Measurements from ENCODE around the gene PKN3. TPM values are rescaled to one million over a fixed set of nuclear protein-coding genes. Genes with fewer than 3 reads are reported as not detected.

Gene PKN3
- total RNA-seq, 1 donor from 2014 or later = 8.5 TPM

DNA sequence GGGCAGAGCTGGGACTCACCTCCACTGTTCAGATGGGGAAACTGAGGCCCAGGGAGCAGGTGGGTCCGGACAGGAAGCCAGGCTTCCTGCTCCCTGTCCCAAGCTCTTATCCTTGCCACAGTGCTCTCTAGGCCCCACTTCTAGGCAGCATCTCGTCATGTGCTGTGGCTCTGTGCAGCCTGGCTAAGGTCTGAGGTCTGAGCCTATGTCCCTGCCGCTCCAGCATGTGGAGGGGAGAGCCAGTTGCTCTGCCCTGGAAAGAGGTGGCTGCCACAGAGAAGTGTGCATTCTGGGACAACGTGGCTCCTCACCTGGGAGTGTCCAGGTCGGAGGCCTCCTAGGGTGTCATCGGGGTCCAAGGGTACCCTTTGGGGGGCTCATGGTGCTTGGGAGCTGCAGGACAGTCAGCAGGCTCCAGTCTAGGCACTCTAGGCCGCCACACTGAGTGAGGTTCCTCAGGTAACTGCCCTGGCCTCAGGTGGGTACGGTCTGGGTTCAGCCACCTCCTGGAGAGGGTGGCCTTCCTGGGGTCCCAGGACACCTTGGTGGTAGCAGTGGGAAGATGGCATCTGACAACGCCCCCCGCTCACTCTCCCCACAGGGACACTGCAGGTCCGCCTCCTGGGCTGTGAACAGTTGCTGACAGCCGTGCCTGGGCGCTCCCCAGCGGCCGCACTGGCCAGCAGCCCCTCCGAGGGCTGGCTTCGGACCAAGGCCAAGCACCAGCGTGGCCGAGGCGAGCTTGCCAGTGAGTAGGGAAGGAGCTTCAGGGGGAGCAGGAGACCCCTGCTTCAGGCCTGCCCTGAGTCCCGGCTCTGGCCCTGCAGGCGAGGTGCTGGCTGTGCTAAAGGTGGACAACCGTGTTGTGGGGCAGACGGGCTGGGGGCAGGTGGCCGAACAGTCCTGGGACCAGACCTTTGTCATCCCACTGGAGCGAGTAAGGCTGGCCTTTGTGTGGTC lies 10.4 kb downstream of the PKN3 start:
- DNase-seq (ENCODE audit: missing footprints) = peak; percentile 55
- no peak for ATAC-seq
- intact Hi-C loops (cut with DNase I) = no loop called here

DNA sequence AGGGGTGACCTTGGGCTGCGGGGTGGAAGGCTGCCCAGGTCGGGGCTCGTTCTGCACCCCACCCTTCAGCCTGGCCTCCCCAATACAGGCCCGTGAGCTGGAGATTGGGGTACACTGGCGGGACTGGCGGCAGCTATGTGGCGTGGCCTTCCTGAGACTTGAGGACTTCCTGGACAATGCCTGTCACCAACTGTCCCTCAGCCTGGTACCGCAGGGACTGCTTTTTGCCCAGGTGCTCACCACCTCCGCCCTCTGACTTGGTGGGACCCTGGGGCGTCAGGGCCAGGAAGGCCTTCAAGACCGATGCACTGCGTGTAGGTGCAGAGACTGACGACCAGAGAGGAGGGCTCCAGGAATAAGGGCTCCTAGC lies 11.1 kb downstream of the PKN3 start:
- DNase-seq (ENCODE audit: missing footprints) (peak; percentile 47), ATAC-seq (no peak)
- intact Hi-C loops (cut with DNase I) = no loop called here

DNA sequence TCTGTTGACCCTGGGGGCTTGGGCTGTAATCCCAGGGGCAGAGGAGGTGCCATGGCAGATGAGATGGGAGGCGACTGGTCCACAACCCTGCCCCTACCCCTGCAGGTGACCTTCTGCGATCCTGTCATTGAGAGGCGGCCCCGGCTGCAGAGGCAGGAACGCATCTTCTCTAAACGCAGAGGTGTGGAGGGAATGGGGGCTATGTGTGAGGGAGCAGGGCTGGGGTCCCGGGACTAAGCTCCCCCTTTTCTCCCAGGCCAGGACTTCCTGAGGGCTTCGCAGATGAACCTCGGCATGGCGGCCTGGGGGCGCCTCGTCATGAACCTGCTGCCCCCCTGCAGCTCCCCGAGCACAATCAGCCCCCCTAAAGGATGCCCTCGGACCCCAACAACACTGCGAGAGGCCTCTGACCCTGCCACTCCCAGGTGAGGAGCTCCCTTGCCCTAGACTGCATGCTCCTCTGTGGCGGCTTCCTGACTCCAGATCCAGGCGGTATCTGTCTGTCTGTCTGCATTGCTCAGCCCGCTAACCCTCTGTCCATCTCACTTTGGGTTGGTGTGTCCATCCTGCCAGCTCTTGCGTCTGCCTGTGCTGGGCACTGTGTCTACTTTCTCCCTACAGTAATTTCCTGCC lies 11.8 kb downstream of the PKN3 start:
- ATAC-seq (no peak), DNase-seq (ENCODE audit: missing footprints) (peak; percentile 34)
- intact Hi-C loops (cut with DNase I) = no loop called here

DNA sequence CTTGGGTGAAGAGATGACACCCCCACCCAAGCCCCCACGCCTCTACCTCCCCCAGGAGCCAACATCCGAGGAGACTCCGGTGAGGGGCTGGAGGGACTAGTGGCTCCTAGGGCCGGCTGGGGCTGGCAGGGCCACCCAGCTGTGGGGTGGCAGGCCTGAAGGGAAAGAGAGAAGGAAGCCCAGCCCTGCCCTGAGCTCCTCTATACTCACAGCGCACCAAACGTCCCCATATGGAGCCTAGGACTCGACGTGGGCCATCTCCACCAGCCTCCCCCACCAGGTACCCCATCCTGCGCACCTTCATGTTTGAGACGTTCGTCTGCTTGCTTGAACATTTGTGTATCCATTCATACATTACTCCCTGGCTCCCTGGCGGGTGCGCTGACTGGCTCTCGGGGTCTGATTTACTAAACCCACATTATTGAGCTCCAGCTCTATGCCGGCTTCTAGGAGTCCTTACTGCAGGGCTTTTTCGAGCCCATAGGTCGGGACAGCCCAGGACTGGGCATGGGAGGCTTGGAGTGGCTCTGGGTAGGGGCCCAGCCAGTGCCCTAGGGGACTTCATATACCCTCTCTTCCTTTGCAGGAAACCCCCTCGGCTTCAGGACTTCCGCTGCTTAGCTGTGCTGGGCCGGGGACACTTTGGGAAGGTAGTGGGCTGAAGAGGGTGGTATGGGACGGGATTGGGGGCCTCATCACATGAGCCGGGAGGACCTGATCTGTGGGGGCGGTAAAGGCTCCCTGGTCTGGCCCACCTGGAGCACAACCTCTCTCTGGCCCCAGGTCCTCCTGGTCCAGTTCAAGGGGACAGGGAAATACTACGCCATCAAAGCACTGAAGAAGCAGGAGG lies 12.5 kb downstream of the PKN3 start:
- ATAC-seq (no peak), DNase-seq (ENCODE audit: missing footprints) (peak; percentile 47)
- intact Hi-C loops (cut with DNase I) = no loop called here

DNA sequence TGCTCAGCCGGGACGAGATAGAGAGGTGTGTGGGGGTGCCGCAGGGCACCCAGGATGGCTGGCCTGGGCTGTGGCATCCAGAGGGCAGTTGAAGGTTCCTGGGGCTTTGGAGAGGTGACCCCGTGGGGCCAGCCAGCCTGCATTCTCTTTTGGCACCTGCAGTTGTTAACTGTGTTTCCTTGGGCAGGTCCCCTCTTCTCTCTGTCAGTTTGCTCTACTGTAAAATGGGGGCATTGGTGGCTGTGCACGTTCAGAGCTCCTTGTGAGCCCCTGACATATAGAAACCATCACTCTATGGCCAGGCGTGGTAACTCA lies 13.1 kb downstream of the PKN3 start:
- intact Hi-C loops (cut with DNase I) = no loop called here
- DNase-seq (ENCODE audit: missing footprints) = peak; percentile 9
- no peak for ATAC-seq

DNA sequence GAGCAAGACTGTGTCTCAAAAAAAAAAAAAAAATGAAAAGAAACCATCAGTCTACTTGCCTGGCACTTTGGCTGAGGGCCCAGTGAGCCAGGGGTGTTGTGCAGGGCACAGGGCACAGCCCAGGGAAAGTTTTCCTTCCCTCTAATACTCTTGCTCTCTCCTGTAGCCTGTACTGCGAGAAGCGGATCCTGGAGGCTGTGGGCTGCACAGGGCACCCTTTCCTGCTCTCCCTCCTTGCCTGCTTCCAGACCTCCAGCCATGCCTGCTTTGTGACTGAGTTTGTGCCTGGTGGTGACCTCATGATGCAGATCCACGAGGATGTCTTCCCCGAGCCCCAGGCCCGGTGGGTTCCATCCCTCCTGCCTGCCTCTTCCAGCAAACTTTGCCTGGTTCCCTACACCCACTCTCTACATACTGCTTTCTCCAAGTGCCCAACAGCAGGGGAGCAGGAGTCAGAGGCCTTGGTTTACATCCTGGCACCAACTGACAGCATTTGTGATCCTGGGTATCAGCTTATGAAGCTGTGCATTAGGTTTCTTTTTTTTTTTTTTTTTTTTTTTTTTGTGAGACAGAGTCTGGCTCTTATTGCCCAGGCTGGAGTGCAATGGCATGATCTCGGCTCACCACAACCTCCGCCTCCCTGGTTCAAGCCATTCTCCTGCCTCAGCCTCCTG lies 14.4 kb downstream of the PKN3 start:
- intact Hi-C loops (cut with DNase I) = no loop called here
- ATAC-seq = no peak
- peak; percentile 72 for DNase-seq (ENCODE audit: missing footprints)

DNA sequence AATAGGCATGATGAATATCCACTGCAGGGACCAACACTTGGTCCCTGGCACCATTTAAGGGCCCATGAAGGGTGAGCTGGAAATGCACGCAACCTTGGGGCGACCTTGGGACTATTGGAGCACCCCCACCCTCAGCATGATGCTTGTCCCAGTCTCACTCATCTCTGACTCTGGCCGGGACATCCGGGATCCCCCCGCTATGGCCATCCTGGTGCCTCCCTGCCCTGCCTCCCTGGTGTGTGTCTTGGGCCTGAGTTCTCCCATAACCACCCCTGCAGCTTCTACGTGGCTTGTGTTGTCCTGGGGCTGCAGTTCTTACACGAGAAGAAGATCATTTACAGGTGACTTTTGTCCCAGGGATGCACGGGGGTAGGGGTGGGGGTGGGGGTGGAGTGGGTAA lies 15.7 kb downstream of the PKN3 start:
- intact Hi-C loops (cut with DNase I) = no loop called here

DNA sequence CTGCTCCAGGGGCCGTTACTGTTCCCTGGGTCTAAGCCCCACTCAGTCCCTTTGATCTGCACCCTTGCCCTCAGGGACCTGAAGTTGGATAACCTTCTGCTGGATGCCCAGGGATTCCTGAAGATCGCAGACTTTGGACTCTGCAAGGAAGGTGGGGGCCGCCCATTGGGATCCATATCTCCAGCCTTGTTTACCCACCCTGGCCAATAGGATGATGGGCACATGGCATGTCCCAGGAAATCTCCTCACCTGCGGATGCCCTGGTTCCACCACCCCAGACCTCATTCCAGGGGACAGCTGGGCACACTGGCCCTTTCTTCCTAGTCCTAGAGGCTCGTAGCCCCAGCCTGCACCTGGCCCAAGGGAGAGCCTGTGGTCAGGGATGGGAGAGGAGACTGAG lies 16.2 kb downstream of the PKN3 start:
- DNase-seq (ENCODE audit: missing footprints) = peak; percentile 11
- intact Hi-C loops (cut with DNase I) = no loop called here
- no peak for ATAC-seq

More for the DNA sequence above, 15.7 kb downstream of the PKN3 start:
- ATAC-seq = no peak
- peak; percentile 37 for DNase-seq (ENCODE audit: missing footprints)

DNA sequence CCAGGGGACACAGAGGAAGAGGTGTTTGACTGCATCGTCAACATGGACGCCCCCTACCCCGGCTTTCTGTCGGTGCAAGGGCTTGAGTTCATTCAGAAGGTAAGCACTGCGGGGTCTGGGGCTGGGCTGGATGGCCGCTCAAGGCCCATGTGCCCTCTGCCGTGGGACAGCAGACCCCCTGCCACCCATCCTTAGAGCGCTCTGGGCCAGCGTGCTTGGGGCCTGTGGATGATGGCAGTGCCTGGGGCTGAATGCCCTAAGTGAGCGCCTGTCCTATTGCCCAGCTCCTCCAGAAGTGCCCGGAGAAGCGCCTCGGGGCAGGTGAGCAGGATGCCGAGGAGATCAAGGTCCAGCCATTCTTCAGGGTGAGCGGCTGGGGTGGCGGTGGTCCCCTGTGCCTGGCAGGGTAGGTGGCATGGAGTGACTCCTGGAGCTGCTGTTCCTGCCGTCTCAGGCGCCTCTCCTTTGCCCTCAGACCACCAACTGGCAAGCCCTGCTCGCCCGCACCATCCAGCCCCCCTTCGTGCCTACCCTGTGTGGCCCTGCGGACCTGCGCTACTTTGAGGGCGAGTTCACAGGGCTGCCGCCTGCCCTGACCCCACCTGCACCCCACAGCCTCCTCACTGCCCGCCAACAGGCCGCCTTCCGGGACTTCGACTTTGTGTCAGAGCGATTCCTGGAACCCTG lies 17.8 kb downstream of the PKN3 start:
- ATAC-seq (no peak), DNase-seq (ENCODE audit: missing footprints) (peak; percentile 60)
- intact Hi-C loops (cut with DNase I) = no loop called here

DNA sequence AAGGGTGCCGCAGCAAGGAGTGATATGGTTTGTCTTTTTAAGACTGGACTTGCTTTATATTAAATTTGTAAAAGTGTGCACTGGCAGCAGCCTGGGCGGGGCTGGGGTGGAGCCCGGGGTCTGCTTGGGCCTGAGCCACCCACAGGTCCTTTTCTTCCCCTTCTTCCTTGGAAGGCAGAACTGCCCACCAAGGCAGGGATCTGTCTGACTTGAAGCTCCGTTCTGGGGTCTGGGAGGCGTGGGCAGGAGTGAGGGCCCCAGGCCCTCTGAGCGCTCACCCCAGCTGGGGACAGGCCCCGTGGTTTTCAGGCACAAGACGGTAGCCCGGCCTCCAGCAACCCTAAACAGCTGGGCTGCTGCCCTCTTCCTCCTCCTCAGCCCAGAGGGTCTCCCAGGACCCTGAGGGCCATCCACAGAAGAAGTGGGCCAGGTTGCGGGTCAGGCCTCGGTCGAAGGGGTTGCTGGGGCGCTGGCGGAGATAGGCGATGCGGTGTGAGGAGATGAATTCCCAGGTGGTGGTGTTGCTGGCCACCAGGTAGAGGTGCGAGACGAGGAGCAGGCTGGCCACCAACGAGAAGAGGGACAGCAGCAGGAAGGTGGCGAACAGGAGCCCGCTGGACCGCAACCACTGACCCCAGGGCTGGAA lies 18.7 kb downstream of the PKN3 start:
- DNase-seq (ENCODE audit: missing footprints) = peak; percentile 41
- intact Hi-C loops (cut with DNase I) = no loop called here
- no peak for ATAC-seq

DNA sequence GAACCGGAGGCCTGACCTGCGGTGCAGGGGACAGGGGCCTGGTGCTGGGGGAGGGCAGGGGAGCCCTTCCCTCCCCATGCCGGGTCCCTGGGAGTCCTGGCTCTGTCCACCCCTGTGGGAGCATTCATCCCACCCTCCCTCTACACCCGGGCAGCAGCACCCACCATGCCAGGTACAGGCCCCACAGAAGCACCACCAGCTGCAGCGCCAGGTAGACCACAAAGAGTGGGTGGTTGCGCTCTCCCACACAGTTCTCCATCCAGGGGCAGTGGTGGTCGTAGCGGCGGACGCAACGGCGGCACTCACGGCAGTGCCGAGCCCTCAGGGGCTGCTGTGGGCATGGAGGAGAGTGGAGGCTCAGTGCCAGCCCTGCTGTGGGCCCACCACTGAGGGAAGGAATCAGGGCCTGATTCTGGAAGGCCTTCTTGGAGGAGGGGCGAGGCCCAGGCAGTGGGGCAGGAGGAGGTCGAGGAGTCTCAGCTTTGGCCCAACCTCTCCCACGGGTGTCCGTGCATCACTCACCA lies 19.2 kb downstream of the PKN3 start:
- ATAC-seq (no peak), DNase-seq (ENCODE audit: missing footprints) (peak; percentile 45)
- intact Hi-C loops (cut with DNase I) = no loop called here

DNA sequence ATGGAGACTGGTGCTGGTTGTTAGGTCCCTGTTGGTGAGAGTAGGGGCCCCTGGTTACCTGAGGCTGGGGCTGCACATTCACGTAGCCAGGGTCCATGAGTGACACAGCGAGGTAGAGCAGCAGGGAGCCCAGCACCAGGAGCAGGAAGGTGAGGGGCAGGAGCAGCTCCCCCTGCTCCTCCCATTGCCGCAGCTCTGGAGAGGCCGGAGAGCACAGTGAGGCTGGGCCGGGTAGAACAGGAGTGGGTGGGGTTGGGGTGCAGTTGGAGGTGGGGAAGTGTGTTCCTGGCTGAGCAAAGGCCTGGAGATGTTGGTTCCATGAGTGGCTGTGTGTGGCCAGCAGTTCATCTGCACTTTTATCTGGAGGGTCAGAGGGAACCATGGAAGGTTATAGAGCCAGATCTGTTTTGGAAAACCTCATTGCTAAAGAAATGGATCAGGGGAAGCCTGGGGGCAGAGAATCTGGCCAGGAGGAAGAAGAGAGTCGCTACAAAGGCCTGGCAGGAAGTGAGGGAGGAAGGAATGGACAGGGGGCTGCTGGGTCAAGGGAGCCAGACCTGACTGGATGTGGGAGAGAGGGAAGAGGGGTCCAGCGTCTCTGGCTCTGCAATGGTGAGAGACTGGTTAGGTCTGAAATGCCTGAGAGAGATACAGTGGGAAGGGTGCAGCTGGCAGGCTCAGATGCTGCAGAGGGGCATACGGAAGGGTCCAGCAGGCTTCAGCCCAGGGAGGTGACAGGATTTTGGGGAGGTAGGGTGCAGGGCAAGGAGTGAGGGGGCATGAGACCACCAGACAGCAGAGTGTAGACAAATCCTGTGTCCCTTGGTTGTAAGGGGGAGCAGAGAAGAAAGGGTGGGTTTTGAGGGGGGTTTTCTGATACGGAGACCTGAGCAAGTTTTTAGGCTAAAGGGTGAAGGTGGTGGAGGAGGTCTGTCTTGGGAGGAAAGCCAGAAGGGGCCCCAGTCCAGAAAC lies 20.4 kb downstream of the PKN3 start:
- DNase-seq (ENCODE audit: missing footprints) = peak; percentile 31
- intact Hi-C loops (cut with DNase I) = no loop called here

DNA sequence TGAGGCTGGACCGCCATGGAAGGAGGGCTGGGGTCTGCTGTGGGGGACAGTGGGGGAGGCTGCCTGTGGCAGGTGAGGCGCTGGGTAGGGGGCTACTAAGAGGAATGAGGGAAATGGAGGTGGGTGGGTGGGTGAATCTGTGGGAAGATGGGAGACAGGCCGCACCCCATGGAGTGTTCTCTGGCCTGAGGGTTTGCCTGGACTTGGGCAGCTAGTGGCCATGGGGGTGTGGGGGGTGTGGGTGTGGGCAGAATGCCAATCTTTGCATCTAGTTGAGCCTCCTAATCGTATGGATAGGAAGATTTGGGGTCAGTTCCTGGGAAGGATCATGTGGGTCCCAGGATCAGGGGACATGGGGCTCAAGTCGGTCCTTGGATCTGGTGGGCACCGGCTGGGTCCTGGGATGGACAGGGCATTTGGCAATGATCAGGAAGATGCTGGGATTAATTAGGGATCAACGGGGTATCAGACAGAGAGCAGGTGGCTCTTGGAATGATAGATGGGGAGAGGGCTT lies 21.1 kb downstream of the PKN3 start:
- intact Hi-C loops (cut with DNase I) = no loop called here
- ATAC-seq = no peak
- peak; percentile 54 for DNase-seq (ENCODE audit: missing footprints)

More for the DNA sequence above, 20.4 kb downstream of the PKN3 start:
- ATAC-seq = no peak

DNA sequence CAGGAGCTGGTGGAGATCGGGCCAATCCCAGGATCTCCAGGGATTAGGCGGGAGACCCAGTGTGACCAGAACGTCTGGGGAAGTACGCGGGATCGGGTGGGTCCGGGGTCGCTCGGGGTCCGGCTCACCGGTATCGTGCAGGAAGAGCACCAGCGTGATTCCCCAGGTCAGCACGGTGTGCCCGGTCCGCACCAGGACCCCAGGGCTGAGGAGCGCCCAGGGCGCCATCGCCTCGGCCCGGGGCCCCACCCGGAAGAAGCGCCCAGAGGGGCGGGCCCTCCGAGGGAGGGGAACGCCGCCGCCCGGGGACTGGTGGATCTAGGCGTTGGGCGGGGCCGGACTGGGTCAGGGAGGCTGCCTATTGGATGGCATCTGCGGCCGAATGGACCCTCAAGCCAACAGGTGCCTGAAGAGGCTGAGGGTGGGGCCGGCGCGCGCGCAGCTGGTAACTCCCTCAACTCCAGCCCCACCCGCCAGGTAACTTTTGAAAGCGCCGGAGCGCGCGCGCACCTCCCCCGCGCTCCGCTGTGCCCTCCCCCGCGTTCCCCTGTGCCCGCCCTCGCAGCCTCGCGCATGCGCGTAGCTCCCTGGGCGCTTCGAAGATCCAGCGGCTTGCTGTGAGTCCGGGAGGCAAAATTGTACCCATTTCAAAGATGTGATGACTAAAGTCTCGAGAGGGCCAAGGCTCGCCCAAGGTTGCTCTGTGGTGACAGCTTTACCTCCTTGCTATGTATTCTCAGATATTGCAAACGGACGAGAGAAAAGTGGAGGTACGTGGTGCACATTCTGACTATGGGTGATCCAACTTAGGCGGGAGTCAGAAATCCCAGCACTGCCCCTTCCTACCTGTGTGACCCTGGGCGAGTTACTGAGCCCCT lies 21.8 kb downstream of the PKN3 start, which contains the start of gene ZDHHC12:
Gene ZDHHC12 (minus strand): TSS at position 262 of the 878 bp plus-strand sequence. CDS start 34 bp downstream, at position 228.
- intact Hi-C loops (cut with DNase I) = loop anchor here (2.0 kb wide), 1 partner anchor 21 kb away; the partner anchor contains the start of gene PKN3
- DNase-seq (ENCODE audit: missing footprints) (peak; percentile 99), ATAC-seq (peak; percentile 93)

DNA sequence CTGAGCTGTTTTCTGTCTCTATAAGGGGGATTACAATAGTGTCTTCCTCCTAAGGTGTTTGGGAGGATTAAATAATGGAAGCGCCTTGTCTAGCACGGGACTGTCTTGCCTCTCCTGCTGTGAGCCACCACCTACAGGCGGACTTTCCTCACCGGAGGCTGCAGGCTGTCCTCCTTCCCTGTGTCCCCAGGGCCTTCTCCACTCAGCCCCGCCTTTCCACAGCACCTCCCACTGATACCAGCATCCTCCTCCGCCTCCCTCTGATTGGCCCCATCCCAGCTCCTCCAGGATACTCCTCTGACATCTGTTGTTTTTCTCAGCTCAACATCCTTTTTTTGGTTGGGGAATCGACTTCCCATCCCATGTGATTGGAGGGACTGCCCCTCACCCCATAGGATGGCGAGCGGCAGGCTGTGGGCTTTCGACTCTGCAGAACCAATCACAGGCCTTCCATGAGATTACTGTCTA lies 22.5 kb downstream of the PKN3 start:
- peak; percentile 80 for DNase-seq (ENCODE audit: missing footprints)
- intact Hi-C loops (cut with DNase I) = loop anchor here (2.0 kb wide), 1 partner anchor 22 kb away; the partner anchor contains the start of gene PKN3
- ATAC-seq = peak; percentile 51

Measured in Right ventricle myocardium inferior (tissue), 1 donor.